SU-DHL-6 (cell line): ENCODE measurements around the gene ACOX2.

Source experiments
- H2AFZ ChIP-seq: fragments of 200-600 bp; sonication (generic); 2 replicates; pipeline ENCODE4 v1.6.1; 2014; ENCODE audit warnings: low read depth, mild to moderate bottlenecking, moderate library complexity, mixed read lengths, antibody characterized with exemption, low read length; ENCODE audit not compliant: severe bottlenecking
- H3F3A ChIP-seq: fragments of 200-600 bp; shearing (Covaris generic); 2 replicates; pipeline ENCODE4 v1.6.0; 2016; ENCODE audit warnings: antibody characterized with exemption, mild to moderate bottlenecking; ENCODE audit not compliant: insufficient read depth
- H3K27ac ChIP-seq: fragments of 200-600 bp; sonication (generic); 2 replicates; pipeline ENCODE4 v1.5.1; 2016; ENCODE audit warnings: low read depth, mild to moderate bottlenecking, low read length, moderate library complexity, mixed read lengths
- H3K27me3 ChIP-seq: fragments of 200-600 bp; sonication (generic), shearing (Covaris generic); 2 replicates; pipeline ENCODE4 v1.6.0; 2014; ENCODE audit warnings: mild to moderate bottlenecking, low read length
- H3K36me3 ChIP-seq: fragments of 200-600 bp; sonication (generic); 2 replicates; pipeline ENCODE4 v1.6.1; 2014; ENCODE audit warnings: mild to moderate bottlenecking, low read length, mixed read lengths
- H3K4me2 ChIP-seq: fragments of 300-600, 200-600 bp; shearing (Covaris generic), sonication (generic); 2 replicates; pipeline ENCODE4 v1.6.0; 2014; ENCODE audit warnings: low read length, low read depth, mild to moderate bottlenecking; ENCODE audit not compliant: poor library complexity, severe bottlenecking
- H3K4me3 ChIP-seq: fragments of 200-600 bp; sonication (generic); 2 replicates; pipeline ENCODE4 v1.5.1; 2014; ENCODE audit warnings: antibody characterized with exemption, low read length, mild to moderate bottlenecking, mixed read lengths; ENCODE audit not compliant: insufficient read depth, poor library complexity, severe bottlenecking
- H3K79me2 ChIP-seq: fragments of 200-600 bp; sonication (generic); 2 replicates; pipeline ENCODE4 v1.6.1; 2014; ENCODE audit warnings: mild to moderate bottlenecking, low read length, moderate library complexity; ENCODE audit not compliant: insufficient read depth
- H3K9ac ChIP-seq: fragments of 200-600 bp; sonication (generic); 2 replicates; pipeline ENCODE4 v1.7.0; 2014; ENCODE audit warnings: mild to moderate bottlenecking, low read length
- H3K9me2 ChIP-seq: fragments of 200-600 bp; sonication (generic); replicated peaks from 2 replicates; pipeline ENCODE4 v1.6.1; 2014; ENCODE audit warnings: low read length; ENCODE audit not compliant: insufficient read depth
- H3K9me3 ChIP-seq: fragments of 200-600 bp; sonication (generic); 2 replicates; pipeline ENCODE4 v1.6.1; 2014; ENCODE audit warnings: low read length, mixed read lengths; ENCODE audit not compliant: insufficient read depth
- H4K20me1 ChIP-seq: fragments of 200-600 bp; sonication (generic); 2 replicates; pipeline ENCODE4 v1.6.1; 2014; ENCODE audit warnings: low read depth, mild to moderate bottlenecking, antibody characterized with exemption, low read length, moderate library complexity, mixed read lengths
- CTCF ChIP-seq: fragments of 200-600 bp; sonication (generic); IDR thresholded peaks from one replicate; pipeline ENCODE4 v1.5.1; 2017; ENCODE audit warnings: antibody characterized with exemption, mild to moderate bottlenecking, low read length, moderate library complexity; ENCODE audit not compliant: insufficient read depth, poor library complexity, severe bottlenecking
- EZH2phosphoT487 ChIP-seq: fragments of 200-600 bp; sonication (generic), shearing (Covaris generic); conservative IDR thresholded peaks from 2 replicates; pipeline ENCODE4 v1.6.1; 2018; ENCODE audit warnings: mild to moderate bottlenecking, antibody characterized with exemption, low read length, moderate library complexity, mixed read lengths

The ACOX2 gene

GRCh38 chr3:58584690-58585004 lies 47.7 kb upstream of the ACOX2 start:
- no peaks in the 10 kb centered on the region for H3K79me2 ChIP-seq
- H3K9me3 ChIP-seq, result no peaks in the 10 kb centered on the region
- H3K27ac ChIP-seq, result no peak overlapping the region
- no peak overlapping the region for H2AFZ ChIP-seq
- H3K27me3 ChIP-seq, result no peaks in the 10 kb centered on the region
- H3K36me3 ChIP-seq, result no peaks in the 10 kb centered on the region
- no peaks in the 10 kb centered on the region for H3K9me2 ChIP-seq
- no peak overlapping the region for H3K9ac ChIP-seq
- H3K4me2 ChIP-seq, result no peak overlapping the region
- no peaks in the 10 kb centered on the region for H4K20me1 ChIP-seq
- no peak overlapping the region for H3K4me3 ChIP-seq
- TF ChIP-seq CTCF, result no peak
- TF ChIP-seq EZH2phosphoT487, result no peak
- H3F3A ChIP-seq, result no peaks in the 10 kb centered on the region

- Histone ChIP-seq H3K4me2 (no peak overlapping the region), H3K36me3 (no peaks in the 10 kb centered on the region), H3K79me2 (no peaks in the 10 kb centered on the region), H3K4me3 (no peak overlapping the region), H3K27ac (no peak overlapping the region), H4K20me1 (no peaks in the 10 kb centered on the region), H2AFZ (no peak overlapping the region), H3K27me3 (no peaks in the 10 kb centered on the region), H3F3A (no peaks in the 10 kb centered on the region), H3K9me2 (no peaks in the 10 kb centered on the region), H3K9ac (no peak overlapping the region), H3K9me3 (no peaks in the 10 kb centered on the region)
- TF ChIP-seq CTCF, result no peak
- no peak for TF ChIP-seq EZH2phosphoT487
These were observed 44.5 kb upstream of the ACOX2 start for GRCh38 chr3:58581328-58582091.

GRCh38 chr3:58580826-58581327 lies 43.9 kb upstream of the ACOX2 start:
- Histone ChIP-seq H2AFZ (no peak overlapping the region), H3K27me3 (no peaks in the 10 kb centered on the region), H3K9ac (no peak overlapping the region), H3K27ac (no peak overlapping the region), H3K79me2 (no peaks in the 10 kb centered on the region), H3K9me2 (no peaks in the 10 kb centered on the region), H3F3A (no peaks in the 10 kb centered on the region), H3K4me3 (no peak overlapping the region), H3K36me3 (no peaks in the 10 kb centered on the region), H3K4me2 (no peak overlapping the region), H3K9me3 (no peaks in the 10 kb centered on the region), H4K20me1 (no peaks in the 10 kb centered on the region)
- no peak for TF ChIP-seq CTCF
- no peak for TF ChIP-seq EZH2phosphoT487
